Renal cortex interstitium (tissue), 15 donors: ENCODE data around the gene NPIPB12. TPM values are rescaled to one million over a fixed set of nuclear protein-coding genes. Genes with fewer than 3 reads are reported as not detected.
"Not testable (repeated sequence)": the region's sequence is repeated elsewhere in the genome, so short reads cannot be mapped to it uniquely, and the experiment has no call there.

Source experiments
- DNase-seq, 11 donors: peaks; one replicate each; pipeline ENCODE4 v3.0.0-alpha.2; 2013; ENCODE audit warnings: low read depth in 9 of 11, low spot score in 4 of 11; ENCODE audit errors: extremely low read depth in 1 of 11
- long read RNA-seq, 16 experiments: transcript quantifications; one replicate each; lab custom pipeline, GENCODE V29; 2026
- polyA plus RNA-seq, 3 donors: library from polyadenylated mRNA; unstranded; fragments of 120-200 nt; gene quantifications; one replicate each; pipeline ENCODE4 v1.2.1, GENCODE V29; 2013; ENCODE audit not compliant: insufficient read length in 3 of 3

The NPIPB12 gene
- 10 to 100 TPM; 29.8 to 79.0 (median 45.9) TPM for polyA plus RNA-seq
- long read RNA-seq, donor 1 = 0 reads
- long read RNA-seq, donor 2 = 0 reads
- long read RNA-seq, donor 3 = 0 reads
- long read RNA-seq, donor 4 = 0 reads
- long read RNA-seq, donor 5 = 0 reads
- long read RNA-seq, donor 6 = 0 reads
- long read RNA-seq, donor 7 = 0 reads
- long read RNA-seq, donor 8 = 0 reads
- long read RNA-seq, donor 9 = 0 reads
- long read RNA-seq, donor 10, partial matches to known transcripts = 0 of 1 reads
- long read RNA-seq, donor 10, other reads (novel, unspliced or antisense) = 0 of 1 reads
- long read RNA-seq, donor 11 = 0 reads
- long read RNA-seq, donor 12 = 0 reads
- long read RNA-seq, donor 13 = 0 reads
- long read RNA-seq, donor 14 = 0 reads
- long read RNA-seq, donor 15 = 0 reads
- long read RNA-seq, donor 16, partial matches to known transcripts = 0 of 2 reads
- long read RNA-seq, donor 16, other reads (novel, unspliced or antisense) = 0 of 2 reads

DNA sequence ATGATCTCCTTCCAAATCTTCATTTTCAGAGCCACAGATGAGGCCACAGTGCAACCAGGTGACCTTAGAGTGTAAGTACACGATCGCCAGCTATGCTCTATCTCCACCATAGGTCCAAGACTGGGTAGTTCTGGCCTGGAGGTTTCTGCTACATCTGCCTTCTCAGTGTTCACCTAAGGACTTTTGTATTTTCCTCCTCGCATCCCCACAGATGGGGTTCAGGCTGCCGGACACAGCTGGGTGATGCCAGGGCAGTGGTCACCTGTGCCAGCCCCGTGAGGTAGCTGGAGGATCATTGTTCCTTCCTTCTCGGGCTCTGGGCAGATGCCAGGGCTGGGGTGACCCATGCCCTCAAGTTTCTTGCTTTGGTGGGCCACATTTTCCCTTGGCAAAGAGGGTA lies at the start of gene NPIPB12:
Gene NPIPB12 (minus strand): TSS at position 101 of the 400 bp plus-strand sequence.
- not testable (repeated sequence) for DNase-seq

- not testable (repeated sequence) for DNase-seq
These were observed 15.3 kb upstream of the NPIPB12 start for GRCh38 chr16:29521520-29521919.

DNA sequence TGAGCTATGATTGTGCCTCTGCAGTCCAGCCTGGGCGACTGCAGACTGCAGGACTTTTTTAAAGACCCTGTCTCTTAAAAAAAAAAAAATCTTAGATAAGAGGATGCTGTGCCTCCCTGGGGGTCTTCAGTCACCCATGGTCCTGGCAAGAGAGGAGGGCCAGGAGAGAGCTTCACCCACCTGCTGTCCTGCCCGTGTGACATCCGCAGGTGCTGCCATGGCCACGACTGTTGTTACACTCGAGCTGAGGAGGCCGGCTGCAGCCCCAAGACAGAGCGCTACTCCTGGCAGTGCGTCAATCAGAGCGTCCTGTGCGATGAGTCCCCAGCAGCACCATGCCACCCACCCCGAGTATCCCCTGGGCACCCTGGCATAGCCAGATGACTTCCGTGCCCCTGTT lies 23.9 kb downstream of the NPIPB12 start:
- not testable (repeated sequence) for DNase-seq

DNA sequence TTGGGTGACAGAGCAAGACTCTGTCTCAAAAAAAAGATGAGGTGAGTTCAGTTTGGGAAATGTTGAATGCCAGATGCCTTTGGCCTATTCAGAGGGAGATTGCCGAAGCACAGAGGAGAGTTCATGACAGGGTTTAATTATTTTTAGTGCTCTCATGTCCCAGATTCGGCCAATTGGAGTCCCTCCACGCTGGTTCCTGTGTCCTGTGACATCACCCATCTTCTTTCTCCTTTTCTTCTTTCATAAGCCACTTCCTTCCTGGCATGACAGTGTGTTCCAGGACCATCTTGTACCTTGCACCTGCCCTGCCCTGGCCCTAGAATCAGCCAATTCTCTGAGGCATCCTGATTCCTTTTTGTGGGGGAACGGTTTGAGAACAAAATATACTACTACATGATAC lies 34.1 kb downstream of the NPIPB12 start:
- not testable (repeated sequence) for DNase-seq

GRCh38 chr16:29469660-29470059 lies 36.5 kb downstream of the NPIPB12 start:
- not testable (repeated sequence) for DNase-seq

DNA sequence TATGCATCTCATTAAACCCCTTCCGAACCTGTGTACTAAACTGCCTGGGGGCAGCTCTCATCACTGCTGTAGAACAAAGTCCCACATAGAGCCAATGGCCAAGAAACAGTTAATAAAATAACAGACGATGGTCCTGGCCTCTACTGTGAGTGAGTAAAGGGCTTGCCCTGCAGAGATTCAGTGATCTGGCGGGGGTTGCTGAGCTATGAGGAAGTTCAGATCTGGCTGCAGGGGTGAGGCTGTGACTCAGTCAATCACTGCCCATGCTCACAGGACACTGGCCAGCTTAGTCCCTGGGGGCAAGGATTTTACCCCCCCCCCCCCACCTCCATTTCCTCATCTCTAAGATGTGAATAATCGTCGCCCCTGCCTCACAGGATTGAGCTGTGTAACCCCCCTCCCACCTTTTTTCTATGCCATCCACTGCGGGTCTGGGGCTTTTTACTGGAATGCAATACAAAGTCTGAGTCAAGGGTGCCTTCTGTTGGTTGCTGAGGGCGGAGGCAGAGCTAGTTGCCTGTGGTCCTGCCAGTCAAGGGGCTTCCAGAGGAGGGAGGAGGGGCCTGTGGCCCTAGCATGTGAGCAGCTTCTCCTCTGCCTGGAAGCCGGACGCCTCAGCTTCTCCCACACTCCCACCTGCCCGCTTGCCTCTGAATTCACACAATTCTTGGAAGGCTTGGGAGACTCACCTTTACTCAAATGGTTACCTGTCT lies 38.4 kb downstream of the NPIPB12 start:
- DNase-seq = not testable (repeated sequence)

DNA sequence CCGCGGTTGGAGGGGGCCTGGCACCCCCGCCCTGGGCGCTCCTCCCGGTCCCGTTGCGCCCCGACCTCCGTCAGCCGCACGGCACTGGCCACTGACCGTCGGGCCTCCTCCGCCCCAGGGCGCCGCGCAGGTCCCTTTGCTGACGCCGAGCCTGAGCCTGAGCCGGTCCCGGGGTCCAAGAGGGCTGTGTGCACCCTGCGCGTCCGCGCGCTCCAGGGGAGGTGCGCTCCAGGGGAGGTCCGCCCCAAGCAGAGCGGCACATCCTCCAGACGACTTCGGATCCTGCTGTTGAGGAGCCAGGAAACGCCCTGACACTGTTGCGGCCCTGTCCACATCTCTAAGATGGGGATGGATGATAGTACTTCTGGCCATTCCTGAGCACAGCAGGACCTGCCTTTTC lies 39.3 kb downstream of the NPIPB12 start:
- not testable (repeated sequence) for DNase-seq

- not testable (repeated sequence) for DNase-seq
These were observed 40.0 kb downstream of the NPIPB12 start for GRCh38 chr16:29465985-29466824.

DNA sequence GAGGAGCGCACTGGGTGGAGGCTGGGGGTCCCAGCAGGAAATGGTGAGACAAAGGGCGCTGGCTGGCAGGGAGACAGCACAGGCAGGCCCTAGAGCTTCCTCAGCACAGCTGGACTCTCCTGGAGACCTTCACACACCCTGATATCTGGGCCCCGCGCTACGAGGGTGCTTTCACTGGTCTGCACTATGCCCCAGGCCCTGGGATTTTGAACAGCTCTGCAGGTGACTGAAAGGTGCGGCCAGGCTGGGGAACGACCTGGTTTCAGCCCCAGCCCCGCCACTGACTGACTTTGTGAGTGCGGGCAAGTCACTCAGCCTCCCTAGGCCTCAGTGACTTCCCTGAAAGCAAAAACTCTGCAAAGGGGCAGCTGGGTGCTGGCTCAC lies 45.6 kb downstream of the NPIPB12 start:
- not testable (repeated sequence) for DNase-seq

GRCh38 chr16:29459706-29460646 lies 46.2 kb downstream of the NPIPB12 start, which contains the start of gene SULT1A4:
Gene SULT1A4, plus strand, starts transcription at chr16:29459913. Its CDS starts 1,473 bp downstream, at chr16:29461386.
- DNase-seq = not testable (repeated sequence)

DNA sequence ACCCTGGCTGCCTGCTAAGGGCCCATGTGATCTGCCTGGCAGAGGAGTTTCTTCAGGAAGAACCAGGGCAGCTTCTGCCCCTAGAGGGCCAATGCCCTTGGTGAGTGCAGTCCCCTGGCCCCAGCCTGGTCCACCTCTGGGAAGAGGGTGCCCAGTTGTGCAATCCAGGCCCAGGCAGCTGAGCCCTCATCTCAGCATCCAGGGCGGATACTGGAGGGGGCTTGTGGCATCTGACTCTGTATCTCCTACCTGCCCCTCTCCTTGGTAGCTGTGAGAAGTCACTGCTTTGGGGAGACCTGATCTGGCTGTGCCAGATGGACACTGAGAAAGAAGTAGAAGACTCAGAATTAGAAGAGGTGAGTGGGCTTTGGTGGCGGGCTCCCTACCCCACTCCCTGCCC lies 48.5 kb downstream of the NPIPB12 start:
- DNase-seq = not testable (repeated sequence)

GRCh38 chr16:29454828-29455227 lies 51.4 kb downstream of the NPIPB12 start:
- DNase-seq = not testable (repeated sequence)

DNA sequence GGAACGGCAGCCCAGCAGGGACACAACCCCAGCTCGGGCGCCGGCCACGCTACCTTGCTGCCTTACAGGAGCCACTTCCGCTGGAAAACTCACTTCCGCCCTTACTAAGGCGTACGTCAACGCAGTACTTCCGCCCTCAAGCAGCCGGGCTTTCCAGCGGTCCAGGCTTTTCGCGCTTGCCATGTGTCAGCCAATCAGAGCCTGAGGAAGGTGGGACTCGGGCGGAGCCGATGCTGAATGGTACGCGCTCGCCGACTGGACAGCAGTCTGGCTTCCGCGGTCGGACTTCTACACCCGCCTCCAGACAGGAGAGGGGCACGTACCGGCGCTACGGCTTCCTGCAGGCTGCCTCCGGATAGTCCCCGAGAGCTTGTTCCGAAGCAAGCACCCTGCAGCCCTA lies 51.9 kb downstream of the NPIPB12 start, which contains the start of the genes BOLA2 and SLX1B:
Gene BOLA2 (minus strand): TSS at position 83 of the 400 bp plus-strand sequence. CDS start 98 bp downstream, outside the sequence.
Gene SLX1B (plus strand): TSS at position 265 of the 400 bp plus-strand sequence.
- not testable (repeated sequence) for DNase-seq

DNA sequence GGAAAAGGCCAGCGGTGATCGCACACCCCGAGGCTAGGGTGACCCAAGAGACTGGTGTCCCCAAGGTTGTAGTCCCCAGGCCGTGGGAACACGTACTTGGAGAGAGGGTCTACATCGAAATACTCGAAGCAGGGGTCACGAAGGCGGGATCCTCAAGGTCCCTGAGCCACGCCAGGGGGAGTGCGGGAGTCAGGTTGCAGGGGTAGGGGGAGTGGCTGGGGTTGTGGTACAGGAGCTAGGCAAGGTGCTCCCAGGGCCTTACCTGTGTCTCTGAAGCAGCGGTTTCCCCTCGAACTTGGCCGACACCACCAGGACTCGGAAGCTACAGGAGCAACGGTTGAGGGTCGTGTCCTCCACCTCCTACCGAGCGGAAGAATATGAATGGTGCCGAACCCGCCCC lies 52.5 kb downstream of the NPIPB12 start:
- DNase-seq = not testable (repeated sequence)
